Measurements from ENCODE around the gene RTN1. TPM values are rescaled to one million over a fixed set of nuclear protein-coding genes. Genes with fewer than 3 reads are reported as not detected.

The RTN1 gene
- total and polyA plus RNA-seq, 9 of the 15 experiments (the other 6 are each of a cell fraction or from before 2014, with no cell fraction given), result 0.03 to 0.09 TPM; not detected in 7

DNA sequence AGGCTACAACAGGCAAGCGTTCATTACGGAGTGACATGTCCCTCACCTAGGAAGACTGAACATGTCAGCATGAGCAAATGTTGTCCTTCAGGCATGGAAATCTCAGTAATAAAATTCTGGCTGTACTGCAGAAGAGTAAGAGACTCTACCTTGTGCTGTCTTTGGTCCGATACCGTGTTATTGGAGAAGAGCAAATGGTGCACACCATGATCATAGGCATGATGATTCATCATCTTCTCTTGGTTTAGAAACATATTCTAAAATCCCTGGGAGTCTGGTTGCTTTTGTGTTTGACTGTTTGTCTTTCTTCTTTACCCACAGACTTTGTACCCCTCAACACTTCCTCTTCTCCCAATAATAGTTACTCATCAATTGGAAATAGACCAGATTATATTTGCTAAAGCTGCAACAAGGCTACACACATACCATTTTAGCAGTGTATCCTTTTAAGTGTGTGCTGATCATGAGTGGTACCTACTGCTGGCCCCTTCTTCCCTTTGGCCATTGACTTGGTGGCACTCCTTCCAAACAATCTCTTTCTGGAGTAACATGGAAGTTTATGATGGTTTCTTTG lies 93.5 kb downstream of the RTN1 start:
- H3K4me2 ChIP-seq (ENCODE audit: insufficient read depth, low read length), result no peak overlapping the region
- no peaks in the 10 kb centered on the region for H3K9me3 ChIP-seq (replicated peaks; ENCODE audit: control insufficient read depth, insufficient read depth, low read depth, low read length)
- BruUV-seq (replicated peaks), result no TSS peak
- H3K27me3 ChIP-seq (ENCODE audit: control insufficient read depth in 2 of 2, insufficient read depth in 2 of 2, low read length in 2 of 2), result no peaks in the 10 kb centered on the region
- H3K9ac ChIP-seq (ENCODE audit: insufficient read depth in 1 of 2, low read depth in 2 of 2, low read length in 2 of 2), result no peak overlapping the region
- WGBS (ENCODE audit: insufficient coverage, low coverage, missing lambda C conversion rate), result 3% methylated on average over 2 of the region's 4 CpGs
- CTCF ChIA-PET (ENCODE audit: low intra/inter-chr PET ratio), result no interaction called here
- FAIRE-seq (no peak), DNase-seq (ENCODE audit: extremely low read depth in 1 of 4, low spot score in 3 of 4) (no peak), ATAC-seq (no peak)
- H3K4me3 ChIP-seq, result no peak overlapping the region
- no peaks in the 10 kb centered on the region for H4K20me1 ChIP-seq (replicated peaks; ENCODE audit: control insufficient read depth, insufficient read depth, low read length)
- H3K27ac ChIP-seq (ENCODE audit: extremely low read depth, low read depth, low read length), result no peak overlapping the region
- no peak overlapping the region for H2AFZ ChIP-seq (ENCODE audit: low read depth, low read length)
- intact Hi-C loops (cut with micrococcal nuclease), result no loop called here
- no peaks in the 10 kb centered on the region for H3K36me3 ChIP-seq (ENCODE audit: control insufficient read depth, insufficient read depth, low read length)
- no peaks in the 10 kb centered on the region for H3K79me2 ChIP-seq (ENCODE audit: control insufficient read depth, insufficient read depth, low read length)
- H3K4me1 ChIP-seq (replicated peaks in 1 of 2; ENCODE audit: control insufficient read depth in 2 of 2, insufficient read depth in 2 of 2, low read length in 2 of 2), result no peaks in the 10 kb centered on the region
- no peaks in the 10 kb centered on the region for H3K9me1 ChIP-seq (ENCODE audit: control insufficient read depth, insufficient read depth, low read length)
- POLR2A ChIA-PET, result no interaction called here
- in situ Hi-C loops (cut with MboI), result no loop called here
- TF ChIP-seq TSHZ1 (CRISPR knock-in tag; IDR thresholded peaks at IDR 0.05) (no peak), SIRT6 (IDR thresholded peaks at IDR 0.05; ENCODE audit: low read depth, low read length) (no peak), BRD4 (IDR thresholded peaks at IDR 0.05) (no peak), POLR2G (IDR thresholded peaks at IDR 0.05; ENCODE audit: low read depth, low read length) (no peak), NR2F6 (CRISPR knock-in tag; IDR thresholded peaks at IDR 0.05) (no peak), NFATC3 (IDR thresholded peaks at IDR 0.05) (no peak), ZNF766 (CRISPR knock-in tag; conservative IDR thresholded peaks at IDR 0.05) (no peak), SMARCB1 (IDR thresholded peaks at IDR 0.05; ENCODE audit: insufficient read length, low read depth) (no peak)
- TF ChIP-seq, protein P1, sequence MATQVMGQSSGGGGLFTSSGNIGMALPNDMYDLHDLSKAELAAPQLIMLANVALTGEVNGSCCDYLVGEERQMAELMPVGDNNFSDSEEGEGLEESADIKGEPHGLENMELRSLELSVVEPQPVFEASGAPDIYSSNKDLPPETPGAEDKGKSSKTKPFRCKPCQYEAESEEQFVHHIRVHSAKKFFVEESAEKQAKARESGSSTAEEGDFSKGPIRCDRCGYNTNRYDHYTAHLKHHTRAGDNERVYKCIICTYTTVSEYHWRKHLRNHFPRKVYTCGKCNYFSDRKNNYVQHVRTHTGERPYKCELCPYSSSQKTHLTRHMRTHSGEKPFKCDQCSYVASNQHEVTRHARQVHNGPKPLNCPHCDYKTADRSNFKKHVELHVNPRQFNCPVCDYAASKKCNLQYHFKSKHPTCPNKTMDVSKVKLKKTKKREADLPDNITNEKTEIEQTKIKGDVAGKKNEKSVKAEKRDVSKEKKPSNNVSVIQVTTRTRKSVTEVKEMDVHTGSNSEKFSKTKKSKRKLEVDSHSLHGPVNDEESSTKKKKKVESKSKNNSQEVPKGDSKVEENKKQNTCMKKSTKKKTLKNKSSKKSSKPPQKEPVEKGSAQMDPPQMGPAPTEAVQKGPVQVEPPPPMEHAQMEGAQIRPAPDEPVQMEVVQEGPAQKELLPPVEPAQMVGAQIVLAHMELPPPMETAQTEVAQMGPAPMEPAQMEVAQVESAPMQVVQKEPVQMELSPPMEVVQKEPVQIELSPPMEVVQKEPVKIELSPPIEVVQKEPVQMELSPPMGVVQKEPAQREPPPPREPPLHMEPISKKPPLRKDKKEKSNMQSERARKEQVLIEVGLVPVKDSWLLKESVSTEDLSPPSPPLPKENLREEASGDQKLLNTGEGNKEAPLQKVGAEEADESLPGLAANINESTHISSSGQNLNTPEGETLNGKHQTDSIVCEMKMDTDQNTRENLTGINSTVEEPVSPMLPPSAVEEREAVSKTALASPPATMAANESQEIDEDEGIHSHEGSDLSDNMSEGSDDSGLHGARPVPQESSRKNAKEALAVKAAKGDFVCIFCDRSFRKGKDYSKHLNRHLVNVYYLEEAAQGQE (IDR thresholded peaks at IDR 0.05; ENCODE audit: borderline replicate concordance), result no peak
- TF ChIP-seq, protein P1 (CRISPR knock-in tag; IDR thresholded peaks at IDR 0.05; ENCODE audit: low read depth), result no peak
- TF ChIP-seq, protein P2, sequence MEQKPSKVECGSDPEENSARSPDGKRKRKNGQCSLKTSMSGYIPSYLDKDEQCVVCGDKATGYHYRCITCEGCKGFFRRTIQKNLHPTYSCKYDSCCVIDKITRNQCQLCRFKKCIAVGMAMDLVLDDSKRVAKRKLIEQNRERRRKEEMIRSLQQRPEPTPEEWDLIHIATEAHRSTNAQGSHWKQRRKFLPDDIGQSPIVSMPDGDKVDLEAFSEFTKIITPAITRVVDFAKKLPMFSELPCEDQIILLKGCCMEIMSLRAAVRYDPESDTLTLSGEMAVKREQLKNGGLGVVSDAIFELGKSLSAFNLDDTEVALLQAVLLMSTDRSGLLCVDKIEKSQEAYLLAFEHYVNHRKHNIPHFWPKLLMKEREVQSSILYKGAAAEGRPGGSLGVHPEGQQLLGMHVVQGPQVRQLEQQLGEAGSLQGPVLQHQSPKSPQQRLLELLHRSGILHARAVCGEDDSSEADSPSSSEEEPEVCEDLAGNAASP (IDR thresholded peaks at IDR 0.05), result no peak

Measured in K562 (cell line).